HG02840 (cell line): Measurements from ENCODE around the gene DISP2.

Source experiments
- ATAC-seq: cut with Tn5 transposase; IDR thresholded peaks from one replicate; pipeline ENCODE4 v1.9.1; 2021; ENCODE audit warnings: mild to moderate bottlenecking, moderate library complexity, moderate number of reproducible peaks; ENCODE audit not compliant: unreplicated experiment, low FRiP score

DISP2 gene

GRCh38 chr15:40418126-40418525 lies 60.1 kb downstream of the DISP2 start:
- no peak for ATAC-seq

- no peak for ATAC-seq
Measured at GRCh38 chr15:40420071-40420713, 62.2 kb downstream of the DISP2 start.

GRCh38 chr15:40420793-40421192 lies 62.8 kb downstream of the DISP2 start:
- ATAC-seq: no peak

GRCh38 chr15:40421246-40422157 lies 63.5 kb downstream of the DISP2 start:
- no peak for ATAC-seq

GRCh38 chr15:40424483-40425115 lies 66.6 kb downstream of the DISP2 start:
- no peak for ATAC-seq

GRCh38 chr15:40425681-40426080 lies 67.7 kb downstream of the DISP2 start:
- ATAC-seq: no peak

GRCh38 chr15:40427188-40427587 lies 69.2 kb downstream of the DISP2 start:
- no peak for ATAC-seq

GRCh38 chr15:40428185-40428584 lies 70.2 kb downstream of the DISP2 start:
- no peak for ATAC-seq
